K562 (cell line): ENCODE results near the gene PCSK5. TPM values are rescaled to one million over a fixed set of nuclear protein-coding genes. Genes with fewer than 3 reads are reported as not detected.

Experiments used
- ATAC-seq: fragments of 200-7000 bp; cut with Tn5 transposase; 3 replicates; pipeline ENCODE4 v1.9.1; 2020; ENCODE audit warnings: moderate library complexity
- BruUV-seq: library from RNA; stranded (reverse); fragments of 400-500 nt; replicated peaks from 2 replicates; lab custom pipeline; 2021; lab: Mats Ljungman, UMichigan
- CTCF ChIA-PET: fragments of 300-600 bp; formaldehyde crosslinking; extraction: SDS; loops from one replicate; lab custom pipeline; 2021; ENCODE audit warnings: low intra/inter-chr PET ratio; lab: Yijun Ruan, JAX
- POLR2A ChIA-PET: fragments of 300-600, 350-650 bp; sonication (Branson Sonifier 250); formaldehyde crosslinking; extraction: SDS; loops from one replicate; lab custom pipeline; 2021; ENCODE audit warnings: antibody characterized with exemption, inconsistent platforms; lab: Yijun Ruan, JAX
- DNase-seq, 4 experiments: peaks; one replicate each; pipeline versions ENCODE4 v3.0.0 to v3.0.0-alpha.2; 2011 to 2018; ENCODE audit warnings: low spot score in 3 of 4, mixed read lengths in 3 of 4; ENCODE audit errors: extremely low read depth in 1 of 4
- FAIRE-seq: peaks from 2 replicates; lab custom pipeline; 2011; peaks lifted over from hg19 to GRCh38; lab: Jason Lieb, UNC
- H2AFZ ChIP-seq: 2 replicates; pipeline ENCODE4 v1.6.0; 2011; ENCODE audit warnings: low read depth, low read length, control low read depth, inconsistent platforms
- H3K27ac ChIP-seq: fragments of 200-600 bp; 3 replicates; pipeline ENCODE4 v1.8.0; 2011; ENCODE audit warnings: low read depth, mild to moderate bottlenecking, control low read depth, inconsistent platforms, low read length, moderate library complexity, mixed read lengths; ENCODE audit errors: extremely low read depth
- H3K27me3 ChIP-seq, 2 experiments: fragments of 300-600 bp in 1 of 2; 2 replicates in 1 of 2; 3 replicates in 1 of 2; pipeline versions ENCODE4 v1.6.0 to v1.8.0; 2011; ENCODE audit warnings: inconsistent platforms in 2 of 2, low read length in 2 of 2, mild to moderate bottlenecking in 1 of 2, mixed read lengths in 1 of 2, moderate library complexity in 1 of 2; ENCODE audit not compliant: control insufficient read depth in 2 of 2, insufficient read depth in 2 of 2
- H3K36me3 ChIP-seq: fragments of 300-600 bp; 3 replicates; pipeline ENCODE4 v1.8.0; 2011; ENCODE audit warnings: mild to moderate bottlenecking, low read length, inconsistent platforms; ENCODE audit not compliant: control insufficient read depth, insufficient read depth
- H3K4me1 ChIP-seq, 2 experiments: fragments of 200-600 bp in 1 of 2; replicated peaks in 1 of 2; 2 replicates in 1 of 2; 3 replicates in 1 of 2; pipeline versions ENCODE4 v1.5.1 to v1.8.0; 2011; ENCODE audit warnings: inconsistent platforms in 2 of 2, low read length in 2 of 2, mild to moderate bottlenecking in 1 of 2, mixed read lengths in 1 of 2, moderate library complexity in 1 of 2; ENCODE audit not compliant: control insufficient read depth in 2 of 2, insufficient read depth in 2 of 2
- H3K4me2 ChIP-seq: 2 replicates; pipeline ENCODE4 v1.6.1; 2011; ENCODE audit warnings: low read length, control low read depth, inconsistent platforms, mixed read lengths; ENCODE audit not compliant: insufficient read depth
- H3K4me3 ChIP-seq: fragments of 200-600 bp; sonication (generic), shearing (Covaris generic); 2 replicates; pipeline ENCODE4 v1.5.1; 2016; ENCODE audit warnings: control low read depth, inconsistent platforms
- H3K79me2 ChIP-seq: fragments of 200-600 bp; 3 replicates; pipeline ENCODE4 v1.8.0; 2011; ENCODE audit warnings: low read length, inconsistent platforms; ENCODE audit not compliant: control insufficient read depth, insufficient read depth
- H3K9ac ChIP-seq, 2 experiments: 2 replicates each; pipeline versions ENCODE4 v1.6.0 to v1.6.1; 2011; ENCODE audit warnings: low read depth in 2 of 2, low read length in 2 of 2, control low read depth in 1 of 2, inconsistent platforms in 1 of 2, mild to moderate bottlenecking in 1 of 2, mixed read lengths in 1 of 2; ENCODE audit not compliant: insufficient read depth in 1 of 2
- H3K9me1 ChIP-seq: one replicate; pipeline ENCODE4 v1.6.0; 2011; ENCODE audit warnings: inconsistent platforms, mild to moderate bottlenecking, low read length, moderate library complexity; ENCODE audit not compliant: control insufficient read depth, insufficient read depth
- H3K9me3 ChIP-seq: replicated peaks from 2 replicates; pipeline ENCODE4 v1.5.1; 2011; ENCODE audit warnings: low read depth, low read length, inconsistent platforms; ENCODE audit not compliant: control insufficient read depth, insufficient read depth
- H4K20me1 ChIP-seq: replicated peaks from 2 replicates; pipeline ENCODE4 v1.6.1; 2011; ENCODE audit warnings: low read length, inconsistent platforms, mixed read lengths; ENCODE audit not compliant: control insufficient read depth, insufficient read depth
- HDAC1 ChIP-seq, 2 experiments: fragments of 450-650 bp; IDR thresholded peaks; 2 replicates each; pipeline ENCODE4 v1.6.1; 2016 to 2017; ENCODE audit warnings: inconsistent platforms in 1 of 2, mild to moderate bottlenecking in 1 of 2, moderate library complexity in 1 of 2
- HNRNPK ChIP-seq: fragments of 200-400 bp; formaldehyde crosslinking; IDR thresholded peaks from one replicate; pipeline ENCODE4 v1.6.1; 2018; ENCODE audit warnings: mild to moderate bottlenecking, low read depth, low read length; ENCODE audit not compliant: poor library complexity, severe bottlenecking
- RAD21 ChIP-seq, 2 experiments: fragments of 250-450 bp in 1 of 2; fragments of 450-650 bp in 1 of 2; sonication (Bioruptor Pico) in 1 of 2; formaldehyde crosslinking in 1 of 2; IDR thresholded peaks in 1 of 2; conservative IDR thresholded peaks in 1 of 2; 2 replicates each; pipeline versions ENCODE4 v1.4.0 to v1.8.0; 2020 to 2022; ENCODE audit warnings: mild to moderate bottlenecking in 2 of 2, moderate library complexity in 1 of 2
- RBM34 ChIP-seq: fragments of 200-400 bp; formaldehyde crosslinking; IDR thresholded peaks from 2 replicates; pipeline ENCODE4 v1.6.1; 2018; ENCODE audit warnings: low read length, borderline replicate concordance; ENCODE audit not compliant: insufficient read depth
- RNF2 ChIP-seq: sonication (generic); IDR thresholded peaks from 2 replicates; pipeline ENCODE4 v1.6.1; 2016
- TAF7 ChIP-seq: fragments of 450-650 bp; IDR thresholded peaks from 2 replicates; pipeline ENCODE4 v1.6.1; 2016; ENCODE audit warnings: missing genetic modification characterization, missing compliant biosample characterization
- TFAP4 ChIP-seq: sonication (generic); formaldehyde crosslinking; IDR thresholded peaks from 2 replicates; pipeline ENCODE4 v1.8.0; 2022; ENCODE audit warnings: missing genetic modification reagents, mild to moderate bottlenecking, moderate library complexity, borderline replicate concordance
- ZBTB49 ChIP-seq: sonication (generic); formaldehyde crosslinking; IDR thresholded peaks from 2 replicates; pipeline ENCODE4 v1.8.0; 2022; ENCODE audit warnings: missing genetic modification reagents, mild to moderate bottlenecking, borderline replicate concordance
- ZNF280A ChIP-seq: fragments of 450-650 bp; IDR thresholded peaks from 2 replicates; pipeline ENCODE4 v1.6.1; 2018; ENCODE audit warnings: mild to moderate bottlenecking, low read depth; ENCODE audit not compliant: partially characterized antibody
- ZNF511 ChIP-seq: sonication (generic); formaldehyde crosslinking; IDR thresholded peaks from 2 replicates; pipeline ENCODE4 v1.8.0; 2022; ENCODE audit warnings: mild to moderate bottlenecking, missing genetic modification reagents
- ZNF76 ChIP-seq: fragments of 250-450 bp; sonication (Bioruptor Pico); IDR thresholded peaks from 2 replicates; pipeline ENCODE4 v1.4.0; 2020; ENCODE audit warnings: mild to moderate bottlenecking, moderate library complexity, borderline replicate concordance
- WGBS: fragments of 100-300 bp; shearing (Covaris generic); methylation state at CpG from one replicate; pipeline ENCODE4 v1.1.6; 2016; ENCODE audit warnings: low coverage, mixed read lengths; ENCODE audit not compliant: insufficient coverage; ENCODE audit errors: missing lambda C conversion rate; 5-methylcytosine and 5-hydroxymethylcytosine counted together
- in situ Hi-C: fragments of 300-500 bp; cut with MboI; formaldehyde crosslinking; loops from 4 replicates; pipeline ENCODE4 v1.15.0; 2018; ENCODE audit warnings: inconsistent platforms, mixed read lengths
- intact Hi-C: fragments of 100-400 bp; cut with micrococcal nuclease; formaldehyde crosslinking; loops from 2 replicates; pipeline ENCODE4 v1.14.2; 2022
- polyA plus RNA-seq, 8 experiments: library from polyadenylated mRNA; depleted of rRNA in 4 of 8; stranded (reverse) in 5 of 8; unstranded in 3 of 8; fragments of >200 nt; fragmentation: Nextera tagmentation in 2 of 8; fragmentation: Illumina TruSeq in 1 of 8; extraction: Ambion mirVana in 2 of 8; extraction: Trizol in 1 of 8; gene quantifications; 2 replicates each; pipeline versions ENCODE4 v1.2.1 to v1.2.3, GENCODE V29; 2011 to 2014; ENCODE audit warnings: inconsistent platforms in 1 of 8, missing spikeins in 1 of 8
- total RNA-seq, 7 experiments: library from RNA; depleted of rRNA in 6 of 7; stranded (reverse); fragments of >200 nt in 6 of 7; fragmentation: Illumina TruSeq in 2 of 7; extraction: Trizol in 2 of 7; gene quantifications; 2 replicates each; pipeline versions ENCODE4 v1.2.1 to v1.2.3, GENCODE V29; 2011 to 2021; ENCODE audit warnings: low replicate concordance in 1 of 7

PCSK5 gene
- total and polyA plus RNA-seq, 9 of the 15 experiments (the other 6 are each of a cell fraction or from before 2014, with no cell fraction given) = not detected

GRCh38 chr9:76143834-76144233 lies 253.4 kb downstream of the PCSK5 start:
- WGBS = 2% methylated on average over 5 of the region's 5 CpGs
- FAIRE-seq (no peak), ATAC-seq (no peak), DNase-seq (no peak)
- Histone ChIP-seq H2AFZ (no peak overlapping the region), H3K4me1 (no peaks in the 10 kb centered on the region), H3K4me3 (no peak overlapping the region), H3K9me3 (no peaks in the 10 kb centered on the region), H3K27ac (no peak overlapping the region), H3K79me2 (no peaks in the 10 kb centered on the region), H3K9me1 (no peaks in the 10 kb centered on the region), H4K20me1 (no peaks in the 10 kb centered on the region), H3K9ac (no peak overlapping the region), H3K36me3 (no peaks in the 10 kb centered on the region), H3K27me3 (no peaks in the 10 kb centered on the region), H3K4me2 (no peak overlapping the region)
- ChIA-PET CTCF (no interaction called here), POLR2A (no interaction called here)
- intact Hi-C loops (no loop called here), in situ Hi-C loops (no loop called here)
- no TSS peak for BruUV-seq
- TF ChIP-seq TFAP4 (CRISPR knock-in tag) = no peak
- TF ChIP-seq TAF7 (tag) = no peak
- TF ChIP-seq HDAC1 (IDR thresholded peaks at IDR 0.05) = no peak
- no peak for TF ChIP-seq ZNF511 (CRISPR knock-in tag)
- no peak for TF ChIP-seq RNF2
- no peak for TF ChIP-seq RBM34
- no peak for TF ChIP-seq ZNF280A
- no peak for TF ChIP-seq ZBTB49 (CRISPR knock-in tag)
- TF ChIP-seq ZNF76 (CRISPR knock-in tag) = no peak
- no peak for TF ChIP-seq RAD21 (CRISPR knock-in tag; conservative IDR thresholded peaks at IDR 0.05 in 1 of 2, IDR thresholded peaks at IDR 0.05 in 1 of 2)
- TF ChIP-seq HNRNPK = no peak
